ENCODE measurements around the gene HOGA1.

DNA sequence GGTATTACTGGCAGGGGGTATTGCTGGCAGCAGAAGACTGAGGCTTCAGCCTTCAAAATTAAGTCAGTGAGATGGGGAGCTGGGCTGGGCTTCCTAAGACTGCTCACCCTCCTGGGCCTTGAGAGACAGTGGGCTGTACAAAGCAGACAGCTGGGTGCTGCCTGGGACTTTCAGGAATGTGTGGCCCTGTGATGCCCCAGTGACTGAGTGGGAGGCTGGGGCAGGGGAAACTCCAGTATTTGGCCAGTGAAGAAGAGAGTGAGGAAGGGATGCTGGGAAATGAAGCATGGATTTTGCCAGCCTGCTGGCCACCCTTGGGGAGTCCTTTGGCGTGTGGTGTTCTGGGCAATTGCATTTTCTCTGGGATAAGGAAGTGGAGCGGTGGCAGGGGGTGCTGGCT is 11.2 kb upstream of the HOGA1 start:
- TF ChIP-seq, protein P1, sequence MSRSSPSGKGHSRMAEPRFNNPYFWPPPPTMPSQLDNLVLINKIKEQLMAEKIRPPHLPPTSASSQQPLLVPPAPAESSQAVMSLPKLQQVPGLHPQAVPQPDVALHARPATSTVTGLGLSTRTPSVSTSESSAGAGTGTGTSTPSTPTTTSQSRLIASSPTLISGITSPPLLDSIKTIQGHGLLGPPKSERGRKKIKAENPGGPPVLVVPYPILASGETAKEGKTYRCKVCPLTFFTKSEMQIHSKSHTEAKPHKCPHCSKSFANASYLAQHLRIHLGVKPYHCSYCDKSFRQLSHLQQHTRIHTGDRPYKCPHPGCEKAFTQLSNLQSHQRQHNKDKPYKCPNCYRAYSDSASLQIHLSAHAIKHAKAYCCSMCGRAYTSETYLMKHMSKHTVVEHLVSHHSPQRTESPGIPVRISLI (CRISPR knock-in tag; IDR thresholded peaks at IDR 0.05; ENCODE audit: borderline replicate concordance), result no peak
- TF ChIP-seq CHD2 (IDR thresholded peaks at IDR 0.05; ENCODE audit: low read depth, low read length), result no peak
- TF ChIP-seq, protein P2, sequence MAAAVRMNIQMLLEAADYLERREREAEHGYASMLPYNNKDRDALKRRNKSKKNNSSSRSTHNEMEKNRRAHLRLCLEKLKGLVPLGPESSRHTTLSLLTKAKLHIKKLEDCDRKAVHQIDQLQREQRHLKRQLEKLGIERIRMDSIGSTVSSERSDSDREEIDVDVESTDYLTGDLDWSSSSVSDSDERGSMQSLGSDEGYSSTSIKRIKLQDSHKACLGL (CRISPR knock-in tag; IDR thresholded peaks at IDR 0.05), result no peak
- TF ChIP-seq, protein P3, sequence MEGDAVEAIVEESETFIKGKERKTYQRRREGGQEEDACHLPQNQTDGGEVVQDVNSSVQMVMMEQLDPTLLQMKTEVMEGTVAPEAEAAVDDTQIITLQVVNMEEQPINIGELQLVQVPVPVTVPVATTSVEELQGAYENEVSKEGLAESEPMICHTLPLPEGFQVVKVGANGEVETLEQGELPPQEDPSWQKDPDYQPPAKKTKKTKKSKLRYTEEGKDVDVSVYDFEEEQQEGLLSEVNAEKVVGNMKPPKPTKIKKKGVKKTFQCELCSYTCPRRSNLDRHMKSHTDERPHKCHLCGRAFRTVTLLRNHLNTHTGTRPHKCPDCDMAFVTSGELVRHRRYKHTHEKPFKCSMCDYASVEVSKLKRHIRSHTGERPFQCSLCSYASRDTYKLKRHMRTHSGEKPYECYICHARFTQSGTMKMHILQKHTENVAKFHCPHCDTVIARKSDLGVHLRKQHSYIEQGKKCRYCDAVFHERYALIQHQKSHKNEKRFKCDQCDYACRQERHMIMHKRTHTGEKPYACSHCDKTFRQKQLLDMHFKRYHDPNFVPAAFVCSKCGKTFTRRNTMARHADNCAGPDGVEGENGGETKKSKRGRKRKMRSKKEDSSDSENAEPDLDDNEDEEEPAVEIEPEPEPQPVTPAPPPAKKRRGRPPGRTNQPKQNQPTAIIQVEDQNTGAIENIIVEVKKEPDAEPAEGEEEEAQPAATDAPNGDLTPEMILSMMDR (CRISPR knock-in tag; IDR thresholded peaks at IDR 0.05), result no peak
- no peak for TF ChIP-seq SIN3B (IDR thresholded peaks at IDR 0.05; ENCODE audit: low read length)
- no peak for TF ChIP-seq ERF (CRISPR knock-in tag; IDR thresholded peaks at IDR 0.05)
- TF ChIP-seq NFRKB (IDR thresholded peaks at IDR 0.05), result no peak
- no peak for TF ChIP-seq MAFK (conservative IDR thresholded peaks at IDR 0.05 in 1 of 2, IDR thresholded peaks at IDR 0.05 in 1 of 2; ENCODE audit: low read length in 2 of 2)
- TF ChIP-seq, protein P4, sequence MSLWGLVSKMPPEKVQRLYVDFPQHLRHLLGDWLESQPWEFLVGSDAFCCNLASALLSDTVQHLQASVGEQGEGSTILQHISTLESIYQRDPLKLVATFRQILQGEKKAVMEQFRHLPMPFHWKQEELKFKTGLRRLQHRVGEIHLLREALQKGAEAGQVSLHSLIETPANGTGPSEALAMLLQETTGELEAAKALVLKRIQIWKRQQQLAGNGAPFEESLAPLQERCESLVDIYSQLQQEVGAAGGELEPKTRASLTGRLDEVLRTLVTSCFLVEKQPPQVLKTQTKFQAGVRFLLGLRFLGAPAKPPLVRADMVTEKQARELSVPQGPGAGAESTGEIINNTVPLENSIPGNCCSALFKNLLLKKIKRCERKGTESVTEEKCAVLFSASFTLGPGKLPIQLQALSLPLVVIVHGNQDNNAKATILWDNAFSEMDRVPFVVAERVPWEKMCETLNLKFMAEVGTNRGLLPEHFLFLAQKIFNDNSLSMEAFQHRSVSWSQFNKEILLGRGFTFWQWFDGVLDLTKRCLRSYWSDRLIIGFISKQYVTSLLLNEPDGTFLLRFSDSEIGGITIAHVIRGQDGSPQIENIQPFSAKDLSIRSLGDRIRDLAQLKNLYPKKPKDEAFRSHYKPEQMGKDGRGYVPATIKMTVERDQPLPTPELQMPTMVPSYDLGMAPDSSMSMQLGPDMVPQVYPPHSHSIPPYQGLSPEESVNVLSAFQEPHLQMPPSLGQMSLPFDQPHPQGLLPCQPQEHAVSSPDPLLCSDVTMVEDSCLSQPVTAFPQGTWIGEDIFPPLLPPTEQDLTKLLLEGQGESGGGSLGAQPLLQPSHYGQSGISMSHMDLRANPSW (CRISPR knock-in tag; IDR thresholded peaks at IDR 0.05; ENCODE audit: borderline replicate concordance), result no peak

Measured in HepG2 (cell line).